MCF 10A (cell line): ENCODE results near the gene CYP2R1. TPM values are rescaled to one million over a fixed set of nuclear protein-coding genes. Genes with fewer than 3 reads are reported as not detected.

Source experiments
- Bru-seq: library from RNA; stranded (reverse); fragments of 400-500 nt; gene quantifications from one replicate; lab custom pipeline; 2021; lab: Mats Ljungman, UMichigan
- BruChase-seq, 2 experiments: library from RNA; stranded (reverse); fragments of 400-500 nt; gene quantifications; one replicate each; lab custom pipeline; 2021; lab: Mats Ljungman, UMichigan
- BruUV-seq: library from RNA; stranded (reverse); fragments of 400-500 nt; replicated peaks from 2 replicates; lab custom pipeline; 2021; lab: Mats Ljungman, UMichigan
- CTCF ChIA-PET: fragments of 300-600 bp; sonication (Branson Sonifier 250); formaldehyde crosslinking; extraction: SDS; loops from one replicate; lab custom pipeline; 2021; ENCODE audit warnings: antibody characterized with exemption, inconsistent platforms; lab: Yijun Ruan, JAX
- POLR2A ChIA-PET: fragments of 300-600, 350-650 bp; sonication (Branson Sonifier 250); formaldehyde crosslinking; extraction: SDS; loops from one replicate; lab custom pipeline; 2020; ENCODE audit warnings: antibody characterized with exemption, inconsistent platforms; lab: Yijun Ruan, JAX
- DNase-seq: peaks from one replicate; pipeline ENCODE4 v3.0.0-alpha.2; 2018; ENCODE audit not compliant: unreplicated experiment
- H3K27ac Mint-ChIP-seq: one replicate; pipeline ENCODE4 v1.8.0; 2022; ENCODE audit warnings: mild to moderate bottlenecking, low read depth, mixed read lengths; ENCODE audit not compliant: unreplicated experiment
- H3K27me3 Mint-ChIP-seq: one replicate; pipeline ENCODE4 v1.8.0; 2022; ENCODE audit warnings: mixed read lengths; ENCODE audit not compliant: insufficient read depth, unreplicated experiment
- H3K36me3 Mint-ChIP-seq: one replicate; pipeline ENCODE4 v1.8.0; 2022; ENCODE audit warnings: mild to moderate bottlenecking, moderate library complexity, mixed read lengths; ENCODE audit not compliant: insufficient read depth, unreplicated experiment
- H3K4me1 Mint-ChIP-seq: one replicate; pipeline ENCODE4 v1.8.0; 2022; ENCODE audit warnings: mixed read lengths; ENCODE audit not compliant: insufficient read depth, unreplicated experiment
- H3K4me3 Mint-ChIP-seq: one replicate; pipeline ENCODE4 v1.8.0; 2022; ENCODE audit warnings: mild to moderate bottlenecking, moderate library complexity, mixed read lengths; ENCODE audit not compliant: unreplicated experiment
- H3K9me3 Mint-ChIP-seq: one replicate; pipeline ENCODE4 v1.8.0; 2022; ENCODE audit warnings: mixed read lengths; ENCODE audit not compliant: unreplicated experiment
- intact Hi-C: fragments of 100-400 bp; cut with micrococcal nuclease; formaldehyde crosslinking; loops from 2 replicates; pipeline ENCODE4 v1.14.1; 2022
- long read RNA-seq: library from polyadenylated mRNA; stranded (forward); transcript quantifications from one replicate; pipeline ENCODE4 v2.0.0, GENCODE V29; 2022
- total RNA-seq: library from RNA; stranded (reverse); gene quantifications from 2 replicates; pipeline ENCODE4 v1.2.3, GENCODE V29; 2022
- TF ChIP-seq, protein P1 (sequence below): fragments of 200-600 bp; IDR thresholded peaks from one replicate; pipeline ENCODE4 v1.8.0; 2022; ENCODE audit warnings: antibody characterized with exemption, mild to moderate bottlenecking; ENCODE audit not compliant: unreplicated experiment

Gene CYP2R1
- total RNA-seq (20.5 and 22.0 TPM in 2 replicates), Bru-seq, nascent RNA (percentile 87 among the genes with signal in this experiment), BruChase-seq, experiment 1, labeled RNA remaining after a 6-hour chase (percentile 72 among the genes with signal in this experiment), BruChase-seq, experiment 2, labeled RNA remaining after a 2-hour chase (percentile 96 among the genes with signal in this experiment)
- long read RNA-seq, transcript CYP2R1-206 (5 exons, 1,882 nt), result major isoform, 7 of 21 reads
- long read RNA-seq, partial matches to known transcripts, result 0 of 21 reads
- long read RNA-seq, other reads (novel, unspliced or antisense), result 10 of 21 reads

- ChIA-PET POLR2A (interaction anchor here (0.7 to 4.2 kb wide), 28 partner anchors 8 to 392 kb away, joined by 3 to 19 read pairs (median 4); partner anchors contain the start of genes COPB1 and PSMA1), CTCF (interaction anchor here (0.6 to 5.9 kb wide), 9 partner anchors 11 to 371 kb away, joined by 3 to 54 read pairs (median 4); no protein-coding TSS in a partner anchor)
- DNase-seq, result peak; percentile 99
- intact Hi-C loops, result loop anchor here (5.0 kb wide), 1 partner anchor 370 kb away; the partner anchor contains the start of gene PSMA1
- BruUV-seq, result no TSS peak
- H3K4me1 Mint-ChIP-seq, result peaks cover 34% of the 10 kb centered on the region
- no peaks in the 10 kb centered on the region for H3K27me3 Mint-ChIP-seq
- no peaks in the 10 kb centered on the region for H3K9me3 Mint-ChIP-seq
- peak within 1 kb of the TSS; percentile 94 for H3K4me3 Mint-ChIP-seq
- TF ChIP-seq, protein P1, sequence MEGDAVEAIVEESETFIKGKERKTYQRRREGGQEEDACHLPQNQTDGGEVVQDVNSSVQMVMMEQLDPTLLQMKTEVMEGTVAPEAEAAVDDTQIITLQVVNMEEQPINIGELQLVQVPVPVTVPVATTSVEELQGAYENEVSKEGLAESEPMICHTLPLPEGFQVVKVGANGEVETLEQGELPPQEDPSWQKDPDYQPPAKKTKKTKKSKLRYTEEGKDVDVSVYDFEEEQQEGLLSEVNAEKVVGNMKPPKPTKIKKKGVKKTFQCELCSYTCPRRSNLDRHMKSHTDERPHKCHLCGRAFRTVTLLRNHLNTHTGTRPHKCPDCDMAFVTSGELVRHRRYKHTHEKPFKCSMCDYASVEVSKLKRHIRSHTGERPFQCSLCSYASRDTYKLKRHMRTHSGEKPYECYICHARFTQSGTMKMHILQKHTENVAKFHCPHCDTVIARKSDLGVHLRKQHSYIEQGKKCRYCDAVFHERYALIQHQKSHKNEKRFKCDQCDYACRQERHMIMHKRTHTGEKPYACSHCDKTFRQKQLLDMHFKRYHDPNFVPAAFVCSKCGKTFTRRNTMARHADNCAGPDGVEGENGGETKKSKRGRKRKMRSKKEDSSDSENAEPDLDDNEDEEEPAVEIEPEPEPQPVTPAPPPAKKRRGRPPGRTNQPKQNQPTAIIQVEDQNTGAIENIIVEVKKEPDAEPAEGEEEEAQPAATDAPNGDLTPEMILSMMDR, result no peak
- peaks cover 7% of the 10 kb centered on the region for H3K36me3 Mint-ChIP-seq
- H3K27ac Mint-ChIP-seq, result peak within 1 kb of the TSS; percentile 77
Observed at GRCh38 chr11:14892036-14892556, at the start of gene CYP2R1. CYP2R1 (minus strand) TSS chr11:14892231; CDS start chr11:14892205, 26 bp downstream.

DNA sequence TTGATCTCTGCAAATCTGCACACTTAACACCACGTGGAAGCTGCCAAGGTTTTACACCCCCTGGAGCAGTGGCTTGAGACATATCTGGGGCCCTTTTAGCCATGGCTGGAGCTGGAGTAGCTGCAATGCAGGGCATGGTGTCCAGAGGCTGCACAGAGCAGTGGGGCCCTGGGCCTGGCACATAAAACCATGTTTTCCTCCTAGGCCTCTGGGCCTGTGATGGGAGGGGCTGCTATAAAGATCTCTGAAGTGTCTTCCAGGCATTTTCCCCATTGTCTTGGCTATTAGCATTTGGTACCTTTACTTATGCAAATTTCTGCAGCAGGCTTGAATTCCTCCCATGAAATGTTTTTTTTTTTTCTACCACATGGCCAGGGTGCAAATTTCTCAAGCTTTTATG, 46.9 kb upstream of the CYP2R1 start:
- Mint-ChIP-seq H3K36me3 (no peaks in the 10 kb centered on the region), H3K9me3 (no peaks in the 10 kb centered on the region), H3K27ac (no peak overlapping the region), H3K27me3 (no peaks in the 10 kb centered on the region), H3K4me1 (no peaks in the 10 kb centered on the region), H3K4me3 (no peak overlapping the region)
- POLR2A ChIA-PET, result no interaction called here
- intact Hi-C loops, result no loop called here
- CTCF ChIA-PET, result interaction anchor here (0.7 to 3.2 kb wide), 2 partner anchors 31 to 161 kb away, joined by 4 to 13 read pairs; no protein-coding TSS in a partner anchor
- no TSS peak for BruUV-seq
- no peak for DNase-seq
- TF ChIP-seq, protein P1, result no peak

DNA sequence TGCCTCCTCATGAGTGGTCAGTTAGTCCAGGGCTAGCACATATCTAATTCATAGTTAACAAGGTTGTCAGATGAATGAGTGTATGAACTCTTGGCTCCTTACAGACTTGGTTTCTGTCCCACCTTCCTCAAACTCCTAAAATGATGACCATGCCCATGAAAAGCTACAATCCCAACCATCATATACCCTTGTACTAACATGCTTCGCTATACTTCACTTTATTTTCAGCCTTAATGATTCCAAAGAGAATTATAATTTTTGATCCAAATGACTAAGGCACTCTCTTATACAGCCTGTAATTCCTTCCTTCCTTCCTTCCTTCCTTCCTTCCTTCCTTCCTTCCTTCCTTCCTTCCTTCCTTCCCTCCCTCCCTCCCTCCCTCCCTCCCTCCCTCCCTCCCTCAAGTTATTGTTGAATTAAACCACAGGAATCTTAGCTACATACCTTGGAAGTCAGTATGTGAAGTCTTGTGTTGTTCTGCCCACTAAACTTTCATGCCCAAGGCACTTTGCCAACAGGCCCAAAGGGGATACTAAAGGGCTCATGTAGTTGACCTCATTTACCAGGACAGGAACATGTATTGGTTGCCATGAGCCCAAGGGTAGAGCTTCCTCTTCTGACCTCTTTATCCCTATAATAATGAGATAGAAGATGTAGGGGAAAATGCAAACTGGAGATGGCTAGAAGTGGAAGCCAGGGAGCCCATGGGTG, 42.8 kb upstream of the CYP2R1 start:
- TF ChIP-seq, protein P1, result no peak
- Mint-ChIP-seq H3K27ac (no peak overlapping the region), H3K4me1 (peaks cover 7% of the 10 kb centered on the region), H3K9me3 (no peaks in the 10 kb centered on the region), H3K36me3 (no peaks in the 10 kb centered on the region), H3K4me3 (no peak overlapping the region), H3K27me3 (peaks cover 9% of the 10 kb centered on the region)
- ChIA-PET POLR2A (interaction anchor here (0.5 to 1.1 kb wide), 2 partner anchors 9 to 32 kb away, joined by 3 to 4 read pairs; no protein-coding TSS in a partner anchor), CTCF (interaction anchor here (0.7 to 5.9 kb wide), 2 partner anchors 27 to 36 kb away, joined by 3 to 32 read pairs; no protein-coding TSS in a partner anchor)
- BruUV-seq, result no TSS peak
- DNase-seq, result no peak
- intact Hi-C loops, result no loop called here
